ENCODE measurements around the gene ABL1.

GRCh38 chr9:130908878-130909355 lies 73.9 kb downstream of the ABL1 start:
- TF ChIP-seq CTCF (IDR thresholded peaks at IDR 0.05; ENCODE audit: low read depth, low read length, poor library complexity, severe bottlenecking) (no peak), EZH2phosphoT487 (IDR thresholded peaks at IDR 0.05; ENCODE audit: borderline replicate concordance, low read length) (no peak)
